HepG2 (cell line): ENCODE results near the gene CCDC148. TPM values are rescaled to one million over a fixed set of nuclear protein-coding genes. Genes with fewer than 3 reads are reported as not detected.

Experiments used
- ARHGAP35 ChIP-seq: sonication (generic); formaldehyde crosslinking; IDR thresholded peaks from 2 replicates; pipeline ENCODE4 v1.9.0; 2022; ENCODE audit warnings: mild to moderate bottlenecking, inconsistent platforms, moderate library complexity, missing genetic modification reagents, borderline replicate concordance
- ELK4 ChIP-seq: sonication (generic); formaldehyde crosslinking; IDR thresholded peaks from 2 replicates; pipeline ENCODE4 v1.9.0; 2021; ENCODE audit warnings: missing genetic modification reagents, borderline replicate concordance
- GATA4 ChIP-seq: sonication (generic); IDR thresholded peaks from 2 replicates; pipeline ENCODE4 v1.6.1; 2016; ENCODE audit warnings: antibody characterized with exemption, low read depth, borderline replicate concordance
- MAZ ChIP-seq, 2 experiments: sonication (generic) in 1 of 2; formaldehyde crosslinking in 1 of 2; IDR thresholded peaks; 2 replicates each; pipeline versions ENCODE4 v1.5.0 to v1.6.1; 2012 to 2020; ENCODE audit warnings: low read depth in 2 of 2, mild to moderate bottlenecking in 2 of 2, borderline replicate concordance in 1 of 2, improper control_type of control experiment in 1 of 2, low read length in 1 of 2, missing genetic modification reagents in 1 of 2, moderate library complexity in 1 of 2
- RARA ChIP-seq: IDR thresholded peaks from 2 replicates; pipeline ENCODE4 v1.6.1; 2016; ENCODE audit warnings: missing genetic modification reagents, missing compliant biosample characterization
- SIX1 ChIP-seq: sonication (generic); formaldehyde crosslinking; IDR thresholded peaks from 2 replicates; pipeline ENCODE4 v1.4.0; 2020; ENCODE audit warnings: missing genetic modification reagents, borderline replicate concordance
- TCF12 ChIP-seq, 2 experiments: fragments of 450-650 bp in 1 of 2; sonication (generic) in 1 of 2; formaldehyde crosslinking in 1 of 2; IDR thresholded peaks; 2 replicates each; pipeline versions ENCODE4 v1.6.1 to v1.8.0; 2017 to 2022; ENCODE audit warnings: antibody characterized with exemption in 1 of 2, mild to moderate bottlenecking in 1 of 2, missing genetic modification reagents in 1 of 2, moderate library complexity in 1 of 2
- TRAFD1 ChIP-seq: sonication (generic); formaldehyde crosslinking; IDR thresholded peaks from 2 replicates; pipeline ENCODE4 v1.5.1; 2020; ENCODE audit warnings: missing genetic modification reagents, mild to moderate bottlenecking, borderline replicate concordance
- ZMAT3 ChIP-seq: sonication (generic); formaldehyde crosslinking; conservative IDR thresholded peaks from 2 replicates; pipeline ENCODE4 v1.7.0; 2021; ENCODE audit warnings: missing genetic modification reagents
- ZMYM4 ChIP-seq: sonication (generic); formaldehyde crosslinking; IDR thresholded peaks from 2 replicates; pipeline ENCODE4 v1.8.1; 2023; ENCODE audit warnings: mild to moderate bottlenecking, missing genetic modification reagents
- ZNF770 ChIP-seq: sonication (generic); formaldehyde crosslinking; IDR thresholded peaks from 2 replicates; pipeline ENCODE4 v1.5.0; 2020; ENCODE audit warnings: mild to moderate bottlenecking, missing genetic modification reagents
- ZSCAN30 ChIP-seq: sonication (generic); formaldehyde crosslinking; IDR thresholded peaks from 2 replicates; pipeline ENCODE4 v1.5.0; 2020; ENCODE audit warnings: mild to moderate bottlenecking, missing genetic modification reagents
- polyA plus RNA-seq, 8 experiments: library from polyadenylated mRNA; depleted of rRNA in 3 of 8; stranded (reverse) in 7 of 8; unstranded in 1 of 8; fragments of >200 nt; fragmentation: Illumina TruSeq in 4 of 8; extraction: Trizol in 4 of 8; gene quantifications; 2 replicates each; pipeline versions ENCODE4 v1.2.1 to v1.2.3, GENCODE V29; 2011 to 2016; ENCODE audit warnings: low read depth in 4 of 8, missing spikeins in 1 of 8, mixed read lengths in 1 of 8; ENCODE audit not compliant: insufficient read depth in 1 of 8
- total RNA-seq, 5 experiments: library from RNA; depleted of rRNA; stranded (reverse); fragments of >200 nt; fragmentation: Illumina TruSeq; extraction: Trizol; gene quantifications; 2 replicates each; pipeline ENCODE4 v1.2.3, GENCODE V29; 2016; ENCODE audit warnings: low read depth in 1 of 5
- TF ChIP-seq, protein P1 (sequence below): sonication (generic); formaldehyde crosslinking; IDR thresholded peaks from 2 replicates; pipeline ENCODE4 v1.4.0; 2020; ENCODE audit warnings: mild to moderate bottlenecking, low read depth, missing genetic modification reagents
- TF ChIP-seq, protein P2 (sequence below): sonication (generic); formaldehyde crosslinking; IDR thresholded peaks from 2 replicates; pipeline ENCODE4 v1.4.0; 2020; ENCODE audit warnings: missing genetic modification reagents
- TF ChIP-seq, protein P3 (sequence below): sonication (generic); formaldehyde crosslinking; IDR thresholded peaks from 2 replicates; pipeline ENCODE4 v1.9.0; 2021; ENCODE audit warnings: missing genetic modification reagents, mild to moderate bottlenecking, borderline replicate concordance

Gene CCDC148
- total and polyA plus RNA-seq, 2 of the 13 experiments (the other 11 are each of a cell fraction or from before 2014, with no cell fraction given), result 0.30 to 0.49 TPM

- TF ChIP-seq GATA4 (0 out of 2 replicates have a peak, but pooled peaks have one; percentile 57), ZSCAN30 (CRISPR knock-in tag) (no peak), ZNF770 (CRISPR knock-in tag) (no peak), SIX1 (CRISPR knock-in tag) (peak; percentile 46), MAZ (IDR thresholded peaks at IDR 0.05; ENCODE audit: borderline replicate concordance, low read depth, low read length) (no peak), MAZ (CRISPR knock-in tag; IDR thresholded peaks at IDR 0.05; ENCODE audit: low read depth) (no peak), TCF12 (IDR thresholded peaks at IDR 0.05) (no peak), TCF12 (CRISPR knock-in tag; IDR thresholded peaks at IDR 0.05) (peak; percentile 44; the same call in 1 of the 2 replicates), TRAFD1 (CRISPR knock-in tag) (no peak), ZMAT3 (CRISPR knock-in tag) (no peak), ARHGAP35 (CRISPR knock-in tag) (no peak), ELK4 (no peak), RARA (CRISPR knock-in tag) (peak; percentile 52), ZMYM4 (CRISPR knock-in tag) (0 out of 2 replicates have a peak, but pooled peaks have one; percentile 38)
- TF ChIP-seq, protein P1, sequence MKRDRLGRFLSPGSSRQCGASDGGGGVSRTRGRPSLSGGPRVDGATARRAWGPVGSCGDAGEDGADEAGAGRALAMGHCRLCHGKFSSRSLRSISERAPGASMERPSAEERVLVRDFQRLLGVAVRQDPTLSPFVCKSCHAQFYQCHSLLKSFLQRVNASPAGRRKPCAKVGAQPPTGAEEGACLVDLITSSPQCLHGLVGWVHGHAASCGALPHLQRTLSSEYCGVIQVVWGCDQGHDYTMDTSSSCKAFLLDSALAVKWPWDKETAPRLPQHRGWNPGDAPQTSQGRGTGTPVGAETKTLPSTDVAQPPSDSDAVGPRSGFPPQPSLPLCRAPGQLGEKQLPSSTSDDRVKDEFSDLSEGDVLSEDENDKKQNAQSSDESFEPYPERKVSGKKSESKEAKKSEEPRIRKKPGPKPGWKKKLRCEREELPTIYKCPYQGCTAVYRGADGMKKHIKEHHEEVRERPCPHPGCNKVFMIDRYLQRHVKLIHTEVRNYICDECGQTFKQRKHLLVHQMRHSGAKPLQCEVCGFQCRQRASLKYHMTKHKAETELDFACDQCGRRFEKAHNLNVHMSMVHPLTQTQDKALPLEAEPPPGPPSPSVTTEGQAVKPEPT (CRISPR knock-in tag), result no peak
- TF ChIP-seq, protein P2, sequence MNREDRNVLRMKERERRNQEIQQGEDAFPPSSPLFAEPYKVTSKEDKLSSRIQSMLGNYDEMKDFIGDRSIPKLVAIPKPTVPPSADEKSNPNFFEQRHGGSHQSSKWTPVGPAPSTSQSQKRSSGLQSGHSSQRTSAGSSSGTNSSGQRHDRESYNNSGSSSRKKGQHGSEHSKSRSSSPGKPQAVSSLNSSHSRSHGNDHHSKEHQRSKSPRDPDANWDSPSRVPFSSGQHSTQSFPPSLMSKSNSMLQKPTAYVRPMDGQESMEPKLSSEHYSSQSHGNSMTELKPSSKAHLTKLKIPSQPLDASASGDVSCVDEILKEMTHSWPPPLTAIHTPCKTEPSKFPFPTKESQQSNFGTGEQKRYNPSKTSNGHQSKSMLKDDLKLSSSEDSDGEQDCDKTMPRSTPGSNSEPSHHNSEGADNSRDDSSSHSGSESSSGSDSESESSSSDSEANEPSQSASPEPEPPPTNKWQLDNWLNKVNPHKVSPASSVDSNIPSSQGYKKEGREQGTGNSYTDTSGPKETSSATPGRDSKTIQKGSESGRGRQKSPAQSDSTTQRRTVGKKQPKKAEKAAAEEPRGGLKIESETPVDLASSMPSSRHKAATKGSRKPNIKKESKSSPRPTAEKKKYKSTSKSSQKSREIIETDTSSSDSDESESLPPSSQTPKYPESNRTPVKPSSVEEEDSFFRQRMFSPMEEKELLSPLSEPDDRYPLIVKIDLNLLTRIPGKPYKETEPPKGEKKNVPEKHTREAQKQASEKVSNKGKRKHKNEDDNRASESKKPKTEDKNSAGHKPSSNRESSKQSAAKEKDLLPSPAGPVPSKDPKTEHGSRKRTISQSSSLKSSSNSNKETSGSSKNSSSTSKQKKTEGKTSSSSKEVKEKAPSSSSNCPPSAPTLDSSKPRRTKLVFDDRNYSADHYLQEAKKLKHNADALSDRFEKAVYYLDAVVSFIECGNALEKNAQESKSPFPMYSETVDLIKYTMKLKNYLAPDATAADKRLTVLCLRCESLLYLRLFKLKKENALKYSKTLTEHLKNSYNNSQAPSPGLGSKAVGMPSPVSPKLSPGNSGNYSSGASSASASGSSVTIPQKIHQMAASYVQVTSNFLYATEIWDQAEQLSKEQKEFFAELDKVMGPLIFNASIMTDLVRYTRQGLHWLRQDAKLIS (CRISPR knock-in tag), result no peak
- TF ChIP-seq, protein P3, sequence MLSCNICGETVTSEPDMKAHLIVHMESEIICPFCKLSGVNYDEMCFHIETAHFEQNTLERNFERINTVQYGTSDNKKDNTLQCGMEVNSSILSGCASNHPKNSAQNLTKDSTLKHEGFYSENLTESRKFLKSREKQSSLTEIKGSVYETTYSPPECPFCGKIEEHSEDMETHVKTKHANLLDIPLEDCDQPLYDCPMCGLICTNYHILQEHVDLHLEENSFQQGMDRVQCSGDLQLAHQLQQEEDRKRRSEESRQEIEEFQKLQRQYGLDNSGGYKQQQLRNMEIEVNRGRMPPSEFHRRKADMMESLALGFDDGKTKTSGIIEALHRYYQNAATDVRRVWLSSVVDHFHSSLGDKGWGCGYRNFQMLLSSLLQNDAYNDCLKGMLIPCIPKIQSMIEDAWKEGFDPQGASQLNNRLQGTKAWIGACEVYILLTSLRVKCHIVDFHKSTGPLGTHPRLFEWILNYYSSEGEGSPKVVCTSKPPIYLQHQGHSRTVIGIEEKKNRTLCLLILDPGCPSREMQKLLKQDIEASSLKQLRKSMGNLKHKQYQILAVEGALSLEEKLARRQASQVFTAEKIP (CRISPR knock-in tag), result no peak
These were observed 329.2 kb downstream of the CCDC148 start (continued) for GRCh38 chr2:158127380-158127804.
